GM19239 (cell line): Measurements from ENCODE around the gene PGM1.

ENCODE experiments used
- DNase-seq: peaks from one replicate; pipeline ENCODE4 v3.0.0; 2011; ENCODE audit warnings: low spot score; ENCODE audit not compliant: insufficient read length
- FAIRE-seq: peaks from 2 replicates; lab custom pipeline; 2011; peaks lifted over from hg19 to GRCh38; lab: Jason Lieb, UNC

PGM1 gene

DNA sequence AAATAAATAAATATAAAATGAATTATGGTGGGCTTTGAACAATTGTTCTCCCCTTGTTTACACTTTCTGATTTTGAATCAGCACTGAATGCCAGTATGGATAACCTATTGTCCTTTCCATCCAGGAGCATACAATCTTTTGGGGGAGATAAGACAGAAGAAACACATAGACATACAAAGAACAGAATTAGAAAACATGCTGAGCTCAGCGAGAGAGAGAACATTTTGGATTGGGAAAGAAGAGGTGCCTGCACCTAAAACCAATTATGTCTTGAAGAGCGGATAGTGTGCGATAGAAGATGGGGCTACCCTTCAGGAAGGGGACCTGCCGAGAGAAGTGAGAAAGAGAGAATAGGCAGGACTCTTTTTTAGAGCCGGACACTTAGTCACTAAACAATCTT, 6.6 kb downstream of the PGM1 start:
- FAIRE-seq, result no peak

DNA sequence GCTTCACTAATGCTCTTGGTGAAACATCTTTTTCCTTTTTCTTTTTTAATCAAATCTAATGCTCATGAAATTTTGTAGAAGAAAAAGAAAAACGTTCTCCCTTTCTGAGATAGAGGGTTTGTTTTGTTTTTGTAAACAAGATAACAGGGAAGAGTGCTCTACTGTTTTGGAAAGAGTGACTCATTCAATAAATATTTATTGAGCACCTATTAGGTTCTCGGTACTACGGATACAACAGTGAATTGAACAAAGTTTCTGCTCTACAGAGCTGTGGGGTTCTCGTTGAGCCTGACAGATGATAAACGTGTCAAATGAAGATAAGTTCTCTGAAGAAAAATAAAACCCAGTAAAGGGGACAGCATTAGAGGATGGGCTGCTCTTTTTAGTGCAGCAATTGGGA, 7.0 kb downstream of the PGM1 start:
- no peak for DNase-seq

More for the DNA sequence above, 6.6 kb downstream of the PGM1 start:
- DNase-seq, result no peak

DNA sequence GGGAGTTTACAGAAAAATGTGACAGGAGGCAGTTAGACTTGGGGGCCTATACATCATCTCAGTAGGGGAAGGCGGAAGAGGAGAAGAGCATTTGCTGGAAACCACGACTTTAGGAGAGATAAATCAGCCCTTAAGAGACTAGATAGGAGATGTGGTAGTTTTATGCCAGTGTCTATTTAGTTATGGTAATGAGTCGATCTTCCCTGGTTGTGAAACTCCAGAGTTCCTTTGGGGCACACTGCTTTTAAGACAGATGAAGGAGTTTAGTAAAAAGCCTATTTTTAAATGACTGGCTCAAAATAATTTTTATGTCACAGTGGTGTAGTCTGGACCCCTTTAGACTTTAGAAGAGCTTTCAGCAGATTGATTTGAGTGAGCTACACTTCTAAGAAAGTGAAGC, 7.8 kb downstream of the PGM1 start:
- FAIRE-seq (no peak), DNase-seq (no peak)

More for the DNA sequence above, 7.0 kb downstream of the PGM1 start:
- FAIRE-seq, result no peak

DNA sequence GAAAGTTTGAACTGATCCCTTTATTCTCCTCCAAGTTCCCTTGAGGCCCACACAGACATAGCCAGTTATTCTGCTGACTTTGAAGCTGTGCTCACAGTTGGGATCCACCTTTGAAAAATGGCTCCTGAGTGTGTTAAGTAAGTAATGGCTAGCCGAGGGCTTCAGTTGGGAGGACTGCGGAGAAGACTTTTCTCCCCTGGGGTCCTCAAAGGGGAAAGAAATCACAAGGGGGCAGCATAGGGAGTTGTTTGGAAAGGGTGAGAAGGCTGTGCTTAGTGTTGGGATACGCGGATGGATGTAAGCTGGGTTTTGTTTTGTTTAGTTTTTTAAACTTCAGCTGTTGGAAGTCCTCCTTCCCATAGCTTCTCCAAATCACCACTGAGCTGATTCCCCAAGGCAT, 8.3 kb downstream of the PGM1 start:
- no peak for FAIRE-seq

GRCh38 chr1:63601912-63602311, 8.7 kb downstream of the PGM1 start:
- no peak for FAIRE-seq
- DNase-seq, result no peak

More for the DNA sequence above, 8.3 kb downstream of the PGM1 start:
- no peak for DNase-seq

DNA sequence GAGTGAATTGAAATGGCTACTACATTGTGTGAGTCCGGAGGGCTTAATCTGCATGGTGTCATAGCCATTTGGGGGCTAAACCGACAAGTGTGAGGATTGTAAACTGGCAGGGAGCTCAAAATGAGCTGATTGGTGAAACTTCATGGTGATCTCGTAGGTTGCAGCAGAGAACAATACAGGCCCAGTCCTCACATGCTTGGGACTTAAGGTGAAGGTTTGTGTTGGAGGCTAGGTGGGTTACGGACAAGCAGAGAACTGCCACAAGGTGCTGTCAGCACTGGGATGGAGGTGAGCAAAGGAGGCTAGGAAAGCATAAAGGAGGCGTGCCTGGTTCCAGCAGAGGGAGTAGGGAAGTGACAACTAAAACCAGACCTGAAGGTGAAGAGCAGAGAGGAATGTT, 9.4 kb downstream of the PGM1 start:
- FAIRE-seq, result no peak
- no peak for DNase-seq

GRCh38 chr1:63603810-63604209, 10.6 kb downstream of the PGM1 start:
- DNase-seq, result no peak
- FAIRE-seq, result no peak

DNA sequence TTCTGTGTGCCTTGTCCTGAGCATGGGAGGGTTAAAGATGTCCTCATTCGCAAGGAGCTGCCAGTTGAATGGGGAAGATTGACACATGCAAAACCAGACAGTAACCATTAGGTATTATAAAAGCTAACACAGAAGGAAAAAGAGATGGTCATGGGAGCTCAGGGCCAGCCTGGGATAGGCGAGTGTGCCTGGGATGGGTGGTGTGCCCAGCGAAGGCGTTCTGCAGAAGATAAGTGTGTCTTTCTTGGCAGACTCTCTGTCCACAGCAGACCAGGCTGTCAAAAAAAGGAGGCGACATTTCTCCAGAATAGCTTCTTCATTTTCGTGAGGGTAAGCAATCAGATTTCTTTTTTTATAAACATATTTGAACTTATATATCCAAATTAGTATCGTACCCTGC, 14.1 kb downstream of the PGM1 start:
- FAIRE-seq (no peak), DNase-seq (no peak)

DNA sequence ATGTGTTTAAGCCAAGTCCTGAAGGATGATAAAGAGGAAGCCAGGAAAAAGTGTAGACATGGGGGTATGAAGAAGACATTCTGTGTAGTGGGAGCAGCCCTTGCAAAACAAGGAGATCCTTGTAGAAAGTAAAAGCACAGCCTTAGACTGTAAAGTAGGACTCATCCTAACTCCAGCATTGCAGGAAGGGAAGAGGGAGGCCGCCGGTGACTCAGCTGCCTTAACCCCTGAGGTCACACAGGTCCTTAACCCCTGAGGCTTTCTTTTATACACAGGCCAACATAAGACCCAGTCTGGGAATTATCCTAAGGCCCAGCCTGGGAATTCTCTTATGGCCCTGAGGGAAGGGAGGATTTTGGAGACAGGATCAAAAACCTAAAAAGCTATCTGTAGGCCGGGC, 18.0 kb downstream of the PGM1 start:
- DNase-seq (no peak), FAIRE-seq (no peak)

- DNase-seq (no peak), FAIRE-seq (no peak)
These were observed 19.4 kb downstream of the PGM1 start for GRCh38 chr1:63612564-63612963.

DNA sequence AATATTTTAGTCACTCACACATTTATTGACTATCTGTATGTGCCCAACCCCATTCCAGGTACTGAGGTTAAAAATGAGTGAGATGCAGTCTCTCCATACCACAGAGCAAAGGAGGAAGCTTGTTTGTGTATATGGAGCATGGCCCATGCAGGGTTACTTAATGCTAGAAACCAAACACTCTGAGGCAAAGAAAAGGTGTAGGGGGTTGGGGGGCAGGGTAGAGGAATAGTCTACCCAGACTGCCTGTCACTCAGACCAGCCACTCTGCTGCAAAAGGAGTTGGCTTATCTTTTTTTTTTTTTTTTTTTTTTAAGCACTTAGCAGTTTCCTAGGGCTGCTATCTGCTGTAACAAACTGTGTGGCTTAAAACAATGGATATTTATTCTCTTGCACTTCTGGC, 19.8 kb downstream of the PGM1 start:
- FAIRE-seq, result no peak
- DNase-seq, result no peak

- FAIRE-seq, result peak; percentile 95
These were observed 22.7 kb downstream of the PGM1 start for GRCh38 chr1:63615768-63616420.

DNA sequence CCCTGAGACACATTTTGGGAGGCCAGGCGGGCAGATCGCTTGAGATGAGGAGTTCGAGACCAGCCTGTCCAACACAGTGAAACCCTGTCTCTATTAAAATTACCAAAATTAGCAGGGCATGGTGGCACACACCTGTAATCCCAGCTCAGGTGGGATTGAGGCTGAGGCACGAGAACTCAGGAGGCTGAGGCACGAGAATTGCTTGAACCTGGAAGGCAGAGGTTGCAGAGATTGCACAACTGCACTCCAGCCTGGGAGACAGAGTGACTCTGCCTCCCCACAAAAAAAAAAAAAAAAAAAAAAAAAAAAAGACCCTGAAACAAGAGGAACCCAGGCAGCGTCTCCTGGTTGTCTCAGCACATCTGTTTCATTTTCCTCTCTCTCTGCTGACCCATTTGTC, 24.2 kb downstream of the PGM1 start:
- DNase-seq (no peak), FAIRE-seq (no peak)

More at GRCh38 chr1:63615768-63616420, 22.7 kb downstream of the PGM1 start:
- DNase-seq, result peak; percentile 32

DNA sequence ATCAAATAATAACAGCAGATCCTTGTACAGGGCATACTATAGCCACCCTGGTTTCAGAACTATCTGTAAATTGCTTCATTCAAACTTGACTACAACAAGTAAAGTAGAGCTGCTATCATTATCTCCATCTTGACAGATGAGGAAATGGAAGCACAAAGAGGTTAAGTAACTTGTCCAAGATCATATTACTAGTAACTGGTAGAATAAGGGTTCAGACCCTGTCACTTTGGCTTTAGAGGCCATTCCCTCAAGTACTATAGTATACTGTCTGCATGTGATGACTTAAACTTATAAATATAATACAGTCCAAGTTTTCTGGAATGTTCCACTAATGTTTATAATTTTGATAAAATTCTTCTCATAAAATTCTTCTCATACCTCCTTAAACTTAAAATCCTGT, 24.8 kb downstream of the PGM1 start:
- no peak for FAIRE-seq
- DNase-seq, result no peak

DNA sequence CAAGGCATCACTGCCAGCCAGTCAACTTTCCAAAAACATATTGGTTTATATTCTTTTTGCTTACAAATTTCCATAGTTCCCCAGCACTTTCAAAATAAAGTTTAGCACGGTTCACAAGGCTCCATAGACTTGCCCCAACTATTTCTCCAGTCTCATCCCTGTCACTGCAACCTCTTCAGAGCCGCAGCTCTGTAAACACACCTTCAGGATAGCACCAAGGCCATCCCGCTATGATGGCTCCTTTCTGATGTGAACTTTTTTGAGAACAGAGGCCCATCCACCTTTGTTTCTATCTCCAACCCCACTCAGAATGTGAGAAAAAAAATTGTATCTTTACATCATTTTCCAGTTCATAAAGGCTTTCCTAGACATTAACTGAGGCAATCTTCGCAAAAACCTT, 26.3 kb downstream of the PGM1 start:
- FAIRE-seq, result no peak
- no peak for DNase-seq

DNA sequence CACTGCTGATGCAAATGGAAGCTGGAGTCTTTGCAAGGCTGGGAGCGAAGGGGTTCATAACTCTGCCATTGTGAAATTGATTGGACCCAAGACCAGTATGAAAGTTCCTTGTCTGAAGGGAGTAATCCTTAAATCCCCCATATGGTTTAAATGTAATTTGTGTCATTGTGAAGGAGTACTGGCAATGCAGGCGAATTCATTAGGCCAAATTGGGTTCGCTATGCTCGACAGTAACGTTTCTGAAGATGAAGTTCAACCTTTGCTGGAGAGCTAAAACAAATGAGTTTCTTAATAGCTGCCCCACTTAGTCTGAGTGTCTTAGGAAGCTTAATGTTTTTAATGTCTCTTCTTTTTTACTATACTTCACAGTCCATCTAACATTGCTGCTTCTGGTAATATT, 27.5 kb downstream of the PGM1 start:
- no peak for FAIRE-seq

GRCh38 chr1:63621075-63621474, 27.9 kb downstream of the PGM1 start:
- DNase-seq (no peak), FAIRE-seq (no peak)

More for the DNA sequence above, 27.5 kb downstream of the PGM1 start:
- DNase-seq, result no peak

DNA sequence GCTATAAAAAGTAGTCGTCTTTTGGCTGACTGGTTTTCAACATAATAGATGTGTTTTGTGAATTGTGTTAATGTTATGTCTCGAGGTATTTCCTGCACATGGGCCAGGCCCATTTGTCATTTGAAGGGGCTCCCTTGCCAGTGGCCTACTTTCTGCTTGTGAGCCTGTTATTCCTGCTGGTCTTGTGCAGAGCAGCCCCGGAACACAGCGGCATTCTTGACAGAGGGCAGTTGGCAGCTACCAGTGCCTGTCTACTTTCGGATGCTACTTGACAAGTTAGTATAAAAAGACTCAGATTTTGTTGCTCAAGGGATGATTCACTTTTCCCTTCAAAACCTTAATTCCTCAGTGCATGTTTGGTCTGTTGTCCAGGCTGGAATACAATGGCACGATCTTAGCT, 28.5 kb downstream of the PGM1 start:
- DNase-seq, result no peak
- FAIRE-seq, result no peak

GRCh38 chr1:63622849-63623566, 29.8 kb downstream of the PGM1 start:
- no peak for DNase-seq
- peak; percentile 26 for FAIRE-seq

DNA sequence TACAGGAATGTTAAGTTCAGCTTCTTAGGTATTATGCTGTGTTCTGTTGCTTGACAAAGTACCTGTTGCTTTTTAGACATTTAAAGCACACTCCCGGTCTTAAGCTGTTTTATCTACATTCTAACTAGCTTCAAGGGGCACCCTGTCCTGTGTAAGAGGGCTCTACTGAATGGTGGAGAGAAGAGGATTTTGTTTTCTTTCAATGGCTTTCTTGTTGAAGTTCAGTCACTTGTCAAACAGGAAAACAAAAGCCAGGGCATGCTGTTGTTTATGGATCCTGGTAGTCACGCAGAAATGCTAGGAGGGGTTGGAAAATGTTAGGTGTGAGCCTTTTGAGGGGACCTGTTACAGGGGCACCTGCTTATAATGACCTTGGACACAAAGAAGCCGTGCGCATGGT, 30.7 kb downstream of the PGM1 start:
- FAIRE-seq (no peak), DNase-seq (no peak)

DNA sequence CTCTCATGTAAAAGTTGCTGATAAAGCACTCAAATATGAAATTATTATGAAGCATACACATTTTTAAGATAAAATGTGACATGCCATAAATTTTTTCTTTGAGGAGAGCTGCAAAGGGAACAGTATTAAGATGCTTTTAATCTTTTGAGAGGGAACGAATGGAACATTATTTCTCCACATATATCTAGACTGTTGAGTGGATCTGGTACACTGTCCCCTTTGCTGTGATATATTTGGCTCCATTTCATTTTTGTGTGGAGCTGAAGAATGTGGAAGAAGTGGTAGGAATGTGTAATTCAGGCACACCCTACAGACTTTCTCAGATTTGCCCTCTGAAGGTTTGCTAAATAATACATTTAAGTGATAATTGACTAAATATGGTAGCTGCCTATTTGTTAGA, 31.7 kb downstream of the PGM1 start:
- FAIRE-seq, result no peak
- DNase-seq, result no peak

DNA sequence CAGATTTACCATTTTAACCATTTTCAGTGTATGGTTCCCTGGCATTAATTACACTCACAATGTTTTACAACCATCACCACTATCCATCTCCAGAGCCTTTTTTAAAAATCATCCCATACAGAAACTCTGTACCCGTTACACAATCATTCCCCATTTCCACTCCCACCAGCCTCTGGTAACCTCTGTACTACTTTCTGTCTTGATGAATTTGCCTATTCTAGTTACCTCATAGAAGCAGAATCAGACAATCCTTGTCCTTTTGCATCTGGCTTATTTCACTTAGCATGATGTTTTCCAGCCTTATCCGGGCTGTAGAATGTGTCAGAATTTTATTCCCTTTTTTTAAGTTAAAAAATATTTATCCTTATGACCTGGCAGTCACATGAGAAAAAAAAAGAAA, 33.0 kb downstream of the PGM1 start:
- no peak for FAIRE-seq
- DNase-seq, result no peak
